GM12878 (cell line): ENCODE data around the gene MAFG. TPM values are rescaled to one million over a fixed set of nuclear protein-coding genes. Genes with fewer than 3 reads are reported as not detected.
A peak's percentile ranks its signal among the peaks of the same experiment; 100 is the strongest.

ENCODE experiments used
- ATAC-seq: fragments of 200-7000 bp; cut with Tn5 transposase; 3 replicates; pipeline ENCODE4 v1.9.1; 2020; ENCODE audit warnings: mild to moderate bottlenecking, moderate library complexity
- BruUV-seq: library from RNA; stranded (reverse); fragments of 400-500 nt; replicated peaks from 2 replicates; lab custom pipeline; 2021; lab: Mats Ljungman, UMichigan
- CTCF ChIA-PET: fragments of 300-600 bp; sonication (Branson Sonifier 250); formaldehyde crosslinking; extraction: SDS; loops from one replicate; lab custom pipeline; 2021; ENCODE audit warnings: inconsistent platforms; lab: Yijun Ruan, JAX
- POLR2A ChIA-PET: fragments of 350-600 bp; formaldehyde crosslinking; extraction: SDS; loops from one replicate; lab custom pipeline; 2021; ENCODE audit warnings: inconsistent platforms; lab: Charles Lee
- RAD21 ChIA-PET: fragments of 300-600 bp; sonication (Branson Sonifier 250); formaldehyde crosslinking; loops from one replicate; lab custom pipeline; 2023; ENCODE audit warnings: antibody characterized with exemption; ENCODE audit not compliant: unreplicated experiment; lab: Charles Lee
- SMC1A ChIA-PET: fragments of 300-600 bp; sonication (Branson Sonifier 250); formaldehyde crosslinking; loops from one replicate; lab custom pipeline; 2023; ENCODE audit not compliant: unreplicated experiment, uncharacterized antibody; lab: Charles Lee
- DNase-seq: peaks from one replicate; pipeline ENCODE4 v3.0.0-alpha.2; 2011; ENCODE audit warnings: low read depth, low spot score
- FAIRE-seq: peaks from 3 replicates; lab custom pipeline; 2011; peaks lifted over from hg19 to GRCh38; lab: Jason Lieb, UNC
- H2AFZ ChIP-seq: 2 replicates; pipeline ENCODE4 v1.6.0; 2011; ENCODE audit warnings: low read depth, low read length, control low read depth; ENCODE audit not compliant: control insufficient read depth
- H3K27ac ChIP-seq: 2 replicates; pipeline ENCODE4 v1.5.1; 2011; ENCODE audit warnings: control low read depth; ENCODE audit not compliant: control insufficient read depth, insufficient read depth
- H3K27me3 ChIP-seq, 2 experiments: replicated peaks in 1 of 2; 2 replicates each; pipeline versions ENCODE4 v1.6.0 to v1.6.1; 2011; ENCODE audit warnings: low read length in 1 of 2; ENCODE audit not compliant: control insufficient read depth in 2 of 2, insufficient read depth in 2 of 2
- H3K36me3 ChIP-seq, 2 experiments: 2 replicates each; pipeline ENCODE4 v1.5.1; 2011; ENCODE audit warnings: low read length in 1 of 2; ENCODE audit not compliant: control insufficient read depth in 2 of 2, insufficient read depth in 2 of 2
- H3K4me1 ChIP-seq: 2 replicates; pipeline ENCODE4 v1.6.1; 2011; ENCODE audit warnings: mild to moderate bottlenecking, low read length, moderate library complexity, mixed read lengths; ENCODE audit not compliant: control insufficient read depth, insufficient read depth
- H3K4me2 ChIP-seq: 2 replicates; pipeline ENCODE4 v1.6.0; 2011; ENCODE audit warnings: control low read depth; ENCODE audit not compliant: control insufficient read depth, insufficient read depth
- H3K4me3 ChIP-seq: fragments of 200-600 bp; sonication (generic); 2 replicates; pipeline ENCODE4 v1.5.1; 2016
- H3K79me2 ChIP-seq: 2 replicates; pipeline ENCODE4 v1.6.0; 2011; ENCODE audit warnings: low read length; ENCODE audit not compliant: control insufficient read depth, insufficient read depth
- H3K9ac ChIP-seq: 2 replicates; pipeline ENCODE4 v1.8.0; 2011; ENCODE audit warnings: low read length, control low read depth, mixed read lengths; ENCODE audit not compliant: control insufficient read depth, insufficient read depth
- H3K9me3 ChIP-seq: replicated peaks from 3 replicates; pipeline ENCODE4 v1.5.1; 2011; ENCODE audit warnings: mild to moderate bottlenecking, low read length; ENCODE audit not compliant: control insufficient read depth, insufficient read depth
- H4K20me1 ChIP-seq: 2 replicates; pipeline ENCODE4 v1.6.0; 2011; ENCODE audit not compliant: control insufficient read depth, insufficient read depth
- ATF3 ChIP-seq: IDR thresholded peaks from 2 replicates; pipeline ENCODE4 v1.6.1; 2011; ENCODE audit warnings: low read depth, mild to moderate bottlenecking, low read length, moderate library complexity, borderline replicate concordance; ENCODE audit errors: extremely low read depth
- HDAC6 ChIP-seq: fragments of 200-600 bp; sonication (generic); IDR thresholded peaks from one replicate; pipeline ENCODE4 v1.8.0; 2017; ENCODE audit warnings: antibody characterized with exemption; ENCODE audit not compliant: unreplicated experiment
- MEF2B ChIP-seq: fragments of 450-650 bp; IDR thresholded peaks from 2 replicates; pipeline ENCODE4 v1.6.1; 2018; ENCODE audit warnings: mild to moderate bottlenecking, moderate library complexity; ENCODE audit not compliant: partially characterized antibody, poor library complexity, severe bottlenecking
- NBN ChIP-seq: fragments of 450-650 bp; IDR thresholded peaks from 2 replicates; pipeline ENCODE4 v1.6.1; 2016
- WGBS: methylation state at CpG from one replicate; pipeline ENCODE4 v1.1.6; 2016; ENCODE audit warnings: low lambda C conversion rate; ENCODE audit not compliant: insufficient replicate concordance, insufficient coverage; ENCODE audit errors: missing lambda C conversion rate; 5-methylcytosine and 5-hydroxymethylcytosine counted together
- in situ Hi-C: fragments of 300-500 bp; cut with MboI; formaldehyde crosslinking; loops from 9 replicates; pipeline ENCODE4 v1.14.3; 2018; ENCODE audit warnings: mixed read lengths
- intact Hi-C: fragments of 100-400 bp; cut with micrococcal nuclease; formaldehyde crosslinking; loops from one replicate; pipeline ENCODE4 v1.14.2; 2022; ENCODE audit not compliant: unreplicated experiment
- polyA plus RNA-seq, 11 experiments: library from polyadenylated mRNA; depleted of rRNA in 4 of 11; unstranded in 6 of 11; stranded (reverse) in 5 of 11; fragments of >200 nt; fragmentation: Nextera tagmentation in 4 of 11; fragmentation: Illumina TruSeq in 1 of 11; extraction: Ambion mirVana in 4 of 11; extraction: Trizol in 1 of 11; gene quantifications; 1 replicate in 1 of 11; 2 replicates in 10 of 11; pipeline versions ENCODE4 v1.2.1 to v1.2.3, GENCODE V29; 2011 to 2016; ENCODE audit warnings: inconsistent platforms in 2 of 11, missing spikeins in 2 of 11, low read depth in 1 of 11
- total RNA-seq, 4 experiments: library from RNA; depleted of rRNA in 3 of 4; stranded (reverse); fragments of >200 nt in 3 of 4; fragmentation: Illumina TruSeq in 1 of 4; extraction: Trizol in 1 of 4; gene quantifications; 2 replicates each; pipeline versions ENCODE4 v1.2.1 to v1.2.3, GENCODE V29; 2013 to 2021

MAFG gene
- total and polyA plus RNA-seq, 10 of the 15 experiments (the other 5 are each of a cell fraction or from before 2014, with no cell fraction given) = 0.48 to 20.1 (median 7.6) TPM

- TF ChIP-seq ATF3 (no peak), HDAC6 (no peak)
- in situ Hi-C loops = no loop called here
- Histone ChIP-seq H3K4me3 (no peak overlapping the region), H3K4me2 (no peak overlapping the region), H3K9ac (no peak overlapping the region), H2AFZ (no peak overlapping the region), H3K79me2 (no peaks in the 10 kb centered on the region), H3K27ac (no peak overlapping the region), H3K4me1 (no peaks in the 10 kb centered on the region), H4K20me1 (no peaks in the 10 kb centered on the region), H3K36me3 (no peaks in the 10 kb centered on the region), H3K27me3 (no peaks in the 10 kb centered on the region), H3K9me3 (no peaks in the 10 kb centered on the region)
- ChIA-PET POLR2A (no interaction called here), RAD21 (no interaction called here), CTCF (interaction anchor here (0.7 kb wide), 1 partner anchor 85 kb away, joined by 7 read pairs; no protein-coding TSS in a partner anchor), SMC1A (no interaction called here)
- intact Hi-C loops = no loop called here
- no TSS peak for BruUV-seq
- FAIRE-seq (no peak), ATAC-seq (no peak), DNase-seq (no peak)
- 53% methylated on average over 8 of the region's 12 CpGs for WGBS
These were observed 14.6 kb upstream of the MAFG start for GRCh38 chr17:81942167-81942553.

- POLR2A ChIA-PET = no interaction called here
- ATAC-seq (no peak), FAIRE-seq (no peak), DNase-seq (no peak)
- intact Hi-C loops (no loop called here), in situ Hi-C loops (no loop called here)
- Histone ChIP-seq H3K9ac (no peak overlapping the region), H3K27ac (no peak overlapping the region), H3K4me1 (no peaks in the 10 kb centered on the region), H3K27me3 (no peaks in the 10 kb centered on the region), H3K79me2 (peaks cover 5% of the 10 kb centered on the region), H3K4me2 (no peak overlapping the region), H4K20me1 (no peaks in the 10 kb centered on the region), H3K9me3 (no peaks in the 10 kb centered on the region), H3K36me3 (no peaks in the 10 kb centered on the region), H2AFZ (no peak overlapping the region), H3K4me3 (no peak overlapping the region)
- CTCF ChIA-PET = no interaction called here
- BruUV-seq = no TSS peak
- 33% methylated on average over 30 of the region's 30 CpGs for WGBS
- TF ChIP-seq NBN (no peak), MEF2B (peak; percentile 47)
- SMC1A ChIA-PET = no interaction called here
- RAD21 ChIA-PET = no interaction called here
These were observed 14.1 kb upstream of the MAFG start for GRCh38 chr17:81941484-81942166.
